ENCODE data around the gene CPN2. TPM values are rescaled to one million over a fixed set of nuclear protein-coding genes. Genes with fewer than 3 reads are reported as not detected.

CPN2 gene
- total RNA-seq, 4 donors from 2014 or later, result 0.14 TPM; not detected in 3

DNA sequence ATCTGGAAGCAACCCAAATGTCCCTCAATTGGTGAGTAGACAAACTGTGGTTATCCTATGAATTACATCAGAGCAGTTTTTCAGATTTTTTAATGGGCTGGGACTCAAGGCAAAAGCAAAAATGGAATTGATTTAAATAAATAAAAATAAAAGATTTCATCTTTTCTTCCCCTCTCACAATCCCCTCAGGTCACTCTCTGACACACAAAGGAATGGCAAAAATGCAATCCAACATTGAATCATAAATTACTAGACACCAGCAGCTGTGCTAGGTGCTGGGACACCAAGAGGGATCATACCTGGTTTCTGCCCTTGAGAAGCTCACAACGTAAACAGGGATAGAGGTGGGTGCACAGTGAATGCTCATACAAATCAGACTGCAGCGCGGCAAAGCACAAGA, 58.8 kb downstream of the CPN2 start:
- no peaks in the 10 kb centered on the region for H3K36me3 ChIP-seq
- H3K4me1 ChIP-seq, result peaks cover 0 to 12% (median 10%) of the 10 kb centered on the region in 4 donors
- no peak for DNase-seq
- TF ChIP-seq POLR2AphosphoS5 (IDR thresholded peaks at IDR 0.05) (no peak), POLR2A (IDR thresholded peaks at IDR 0.05) (no peak), EP300 (IDR thresholded peaks at IDR 0.05; ENCODE audit: low read depth) (no peak), CTCF (IDR thresholded peaks at IDR 0.05) (no peak)
- in situ Hi-C loops (cut with MboI; ENCODE audit: low pct_ligation_motif_present in 1 of 4, low pct_unique_long_range_greater_than_20kb in 1 of 4, low sequenced_read_pairs in 3 of 4) (no loop called here), intact Hi-C loops (cut with DNase I; ENCODE audit: low total_unique reads) (no loop called here)
- 98% methylated on average over 3 of the region's 3 CpGs; no CpG with 5 or more reads in 1 of the 2 donors for WGBS, 2 donors (ENCODE audit: low coverage in 1 of 2)
- H3K9me3 ChIP-seq, result no peaks in the 10 kb centered on the region
- no peak overlapping the region for H3K4me3 ChIP-seq
- no peak overlapping the region for H3K27ac ChIP-seq
- peaks cover 14% of the 10 kb centered on the region for H3K27me3 ChIP-seq

Other genes with a start within 250 kb of the CPN2 start
- gene HES1, start 215.2 kb downstream of the CPN2 start, total RNA-seq, result 100 to 1,000 TPM in 2 of 4 donors, 10 to 100 TPM in 2; 89.9 to 196 (median 104) TPM
- under 1 TPM in 2 of 4 donors, not detected in 2; 0.14 to 0.32 TPM for gene LRRC15, start 18.4 kb upstream of the CPN2 start, total RNA-seq
- gene GP5, start 47.9 kb upstream of the CPN2 start, total RNA-seq, result not detected
- gene ATP13A3, start 135.7 kb upstream of the CPN2 start, total RNA-seq, result 100 to 1,000 TPM in 2 of 4 donors, 10 to 100 TPM in 2; 23.6 to 129 (median 69.8) TPM

All from transverse colon (tissue), 4 donors.